ENCODE measurements around the gene NF1.
A peak's percentile ranks its signal among the peaks of the same experiment; 100 is the strongest.

The NF1 gene

GRCh38 chr17:31224366-31224765 is 129.6 kb downstream of the NF1 start:
- peak; percentile 81 for DNase-seq (ENCODE audit: low read depth)
- H3K4me3 ChIP-seq (ENCODE audit: low read length), result no peak overlapping the region
- no peak for TF ChIP-seq CTCF (conservative IDR thresholded peaks at IDR 0.05; ENCODE audit: low read depth, low read length)

- no peak for DNase-seq (ENCODE audit: low read depth)
- no peak overlapping the region for H3K4me3 ChIP-seq (ENCODE audit: low read length)
- no peak for TF ChIP-seq CTCF (conservative IDR thresholded peaks at IDR 0.05; ENCODE audit: low read depth, low read length)
Measured at GRCh38 chr17:31225831-31226230, 131.1 kb downstream of the NF1 start.

- no peak for TF ChIP-seq CTCF (conservative IDR thresholded peaks at IDR 0.05; ENCODE audit: low read depth, low read length)
- no peak overlapping the region for H3K4me3 ChIP-seq (ENCODE audit: low read length)
- no peak for DNase-seq (ENCODE audit: low read depth)
Measured at GRCh38 chr17:31226373-31226772, 131.6 kb downstream of the NF1 start.

- DNase-seq (ENCODE audit: low read depth), result no peak
- no peak for TF ChIP-seq CTCF (conservative IDR thresholded peaks at IDR 0.05; ENCODE audit: low read depth, low read length)
- H3K4me3 ChIP-seq (ENCODE audit: low read length), result no peak overlapping the region
Measured at GRCh38 chr17:31226950-31227349, 132.2 kb downstream of the NF1 start.

GRCh38 chr17:31231852-31232251 is 137.1 kb downstream of the NF1 start:
- no peak for TF ChIP-seq CTCF (conservative IDR thresholded peaks at IDR 0.05; ENCODE audit: low read depth, low read length)
- DNase-seq (ENCODE audit: low read depth), result no peak
- H3K4me3 ChIP-seq (ENCODE audit: low read length), result no peak overlapping the region

GRCh38 chr17:31235110-31235509 is 140.3 kb downstream of the NF1 start:
- TF ChIP-seq CTCF (conservative IDR thresholded peaks at IDR 0.05; ENCODE audit: low read depth, low read length), result no peak
- no peak for DNase-seq (ENCODE audit: low read depth)
- no peak overlapping the region for H3K4me3 ChIP-seq (ENCODE audit: low read length)

- TF ChIP-seq CTCF (conservative IDR thresholded peaks at IDR 0.05; ENCODE audit: low read depth, low read length), result no peak
- no peak for DNase-seq (ENCODE audit: low read depth)
- no peak overlapping the region for H3K4me3 ChIP-seq (ENCODE audit: low read length)
Measured at GRCh38 chr17:31236137-31236536, 141.4 kb downstream of the NF1 start.
